Cardiac septum (tissue), 1 donor: Measurements from ENCODE around the gene PKN2. TPM values are rescaled to one million over a fixed set of nuclear protein-coding genes. Genes with fewer than 3 reads are reported as not detected.
"Not testable (repeated sequence)": the region's sequence is repeated elsewhere in the genome, so short reads cannot be mapped to it uniquely, and the experiment has no call there.

Experiments
- DNase-seq: peaks from one replicate; pipeline ENCODE4 v3.0.0-alpha.2; 2020; ENCODE audit warnings: low spot score
- intact Hi-C: fragments of 100-400 bp; cut with DNase I; formaldehyde crosslinking; loops from one replicate; pipeline ENCODE4 v1.14.0; 2022
- total RNA-seq: library from RNA; stranded (reverse); fragmentation: NEBNext Ultra II Directional; extraction: Animal tissue kit (Norgen Biotek cat#: 25700); gene quantifications from one replicate; pipeline ENCODE4 v1.2.1, GENCODE V29; 2021
- donor health status: DM: no; HTN: no; CAD: no.

PKN2 gene
- total RNA-seq, 1 donor from 2014 or later: 27.0 TPM

DNA sequence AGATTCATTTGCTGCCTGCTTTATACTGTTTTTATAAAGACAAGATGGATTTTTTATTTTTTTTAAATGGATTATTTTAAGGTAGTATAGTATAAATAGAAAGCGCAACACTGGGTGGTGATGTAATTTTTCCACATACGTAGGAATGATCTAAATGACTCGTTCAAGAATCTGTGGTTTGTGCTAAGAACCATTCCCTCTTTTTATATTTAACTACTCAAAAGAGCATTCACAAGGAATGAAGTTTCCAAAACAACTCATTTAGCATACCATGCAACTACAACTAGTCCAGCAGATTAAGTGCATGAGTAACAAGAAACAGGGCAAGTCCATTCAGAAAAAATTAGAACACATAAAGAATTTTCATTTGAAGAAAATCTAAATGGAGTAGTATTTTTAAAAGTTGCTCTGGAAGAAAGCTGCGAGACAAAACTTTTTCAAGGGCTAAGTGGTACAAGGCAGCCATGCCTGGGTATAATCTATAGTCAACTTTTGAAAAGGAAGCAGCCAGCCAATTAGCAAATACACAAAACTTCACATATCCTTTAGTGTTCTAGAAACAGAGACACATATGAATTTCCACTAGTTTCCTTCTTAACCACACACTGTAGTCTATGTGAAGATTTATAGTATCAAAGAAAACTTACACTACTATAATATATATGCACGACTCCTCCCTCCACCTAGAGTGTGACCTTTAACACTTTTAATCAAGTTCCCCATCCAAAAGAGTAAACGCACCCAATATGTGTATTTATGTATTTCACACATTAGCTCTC is 183.9 kb downstream of the PKN2 start:
- intact Hi-C loops: no loop called here
- DNase-seq: no peak

DNA sequence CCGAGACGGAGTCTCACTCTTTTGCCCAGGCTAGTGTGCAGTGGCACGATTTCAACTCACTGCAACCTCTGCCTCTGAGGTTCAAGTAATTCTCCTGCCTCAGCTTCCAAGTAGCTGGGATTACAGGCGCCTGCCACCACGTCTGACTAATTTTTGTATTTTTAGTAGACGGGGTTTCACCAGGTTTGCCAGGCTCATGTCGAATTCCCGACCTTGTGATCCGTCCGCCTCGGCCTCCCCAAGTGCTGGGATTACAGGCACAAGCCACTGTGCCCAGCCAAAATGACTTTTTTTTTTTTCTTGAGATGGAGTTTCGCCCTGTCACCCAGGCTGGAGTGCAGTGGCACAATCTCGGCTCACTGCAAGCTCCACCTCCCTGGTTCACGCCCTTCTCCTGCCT is 185.6 kb downstream of the PKN2 start:
- intact Hi-C loops, DNase-seq: not testable (repeated sequence)

GRCh38 chr1:88873737-88874349 is 189.8 kb downstream of the PKN2 start:
- DNase-seq: no peak
- intact Hi-C loops: no loop called here

- DNase-seq: no peak
- intact Hi-C loops: loop anchor here (5.0 kb wide), 1 partner anchor 218 kb away; no protein-coding TSS in a partner anchor
Measured at GRCh38 chr1:88875595-88875994, 191.5 kb downstream of the PKN2 start.

DNA sequence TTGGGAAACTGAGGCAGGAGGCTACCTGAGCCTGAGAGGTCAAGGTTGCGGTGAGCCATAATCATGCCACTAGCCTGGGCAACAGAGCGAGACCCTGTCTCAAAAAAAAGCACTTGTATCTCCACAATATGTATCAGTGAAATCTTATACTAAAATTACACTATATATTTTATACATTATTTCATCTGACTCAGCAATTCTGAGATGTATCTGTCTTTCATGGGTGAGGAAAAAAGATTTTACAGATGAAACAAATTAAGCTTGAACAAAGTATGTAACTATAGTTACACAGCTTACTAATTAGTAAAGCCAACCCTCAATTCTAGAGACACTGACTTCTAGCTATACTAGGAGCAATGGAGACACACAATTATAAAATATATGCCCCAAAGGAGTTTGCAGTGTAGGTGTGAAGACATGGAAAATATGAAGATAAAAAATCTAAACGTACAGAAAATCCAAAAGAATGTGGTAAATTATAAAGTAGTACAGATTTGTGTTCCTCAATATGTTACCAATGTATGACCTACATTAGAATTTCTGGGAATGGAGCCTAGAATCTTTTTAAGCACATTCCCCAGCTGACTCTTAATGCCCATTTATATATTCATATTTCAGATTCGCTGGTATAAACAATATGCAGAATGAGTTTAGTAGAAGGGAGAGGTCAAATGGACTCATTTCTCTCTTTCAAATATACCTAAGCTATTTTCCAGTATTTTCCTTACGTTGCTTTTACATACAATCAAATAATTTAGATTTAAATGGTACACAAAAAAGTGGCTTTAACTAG is 192.7 kb downstream of the PKN2 start:
- intact Hi-C loops: loop anchor here (5.0 kb wide), 1 partner anchor 219 kb away; no protein-coding TSS in a partner anchor
- DNase-seq: no peak

DNA sequence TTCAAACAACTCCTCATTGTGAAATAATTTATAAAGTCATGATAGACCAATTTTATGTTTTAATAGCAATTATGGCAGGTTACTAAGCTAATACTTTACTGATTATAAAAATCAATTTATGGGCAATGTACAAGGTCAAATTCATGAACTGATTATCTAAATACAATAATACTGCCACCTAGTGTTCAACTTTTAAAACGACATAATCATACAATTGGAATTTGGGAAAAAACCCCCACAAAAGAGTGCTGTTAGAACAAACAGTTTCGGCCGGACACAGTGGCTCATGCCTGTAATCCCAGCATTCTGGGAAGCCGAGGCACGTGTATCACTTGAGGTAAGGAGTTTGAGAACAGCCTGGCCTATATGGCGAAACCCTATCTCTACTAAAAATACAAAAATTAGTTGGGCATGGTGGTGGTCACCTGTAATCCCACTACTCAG is 193.3 kb downstream of the PKN2 start:
- DNase-seq: no peak
- intact Hi-C loops: loop anchor here (5.0 kb wide), 1 partner anchor 220 kb away; no protein-coding TSS in a partner anchor

- intact Hi-C loops: loop anchor here (5.0 kb wide), 1 partner anchor 221 kb away; no protein-coding TSS in a partner anchor
- DNase-seq: no peak
Measured at GRCh38 chr1:88877911-88878310, 193.8 kb downstream of the PKN2 start.

GRCh38 chr1:88878731-88879130 is 194.7 kb downstream of the PKN2 start:
- no peak for DNase-seq
- intact Hi-C loops: loop anchor here (5.0 kb wide), 1 partner anchor 221 kb away; no protein-coding TSS in a partner anchor

DNA sequence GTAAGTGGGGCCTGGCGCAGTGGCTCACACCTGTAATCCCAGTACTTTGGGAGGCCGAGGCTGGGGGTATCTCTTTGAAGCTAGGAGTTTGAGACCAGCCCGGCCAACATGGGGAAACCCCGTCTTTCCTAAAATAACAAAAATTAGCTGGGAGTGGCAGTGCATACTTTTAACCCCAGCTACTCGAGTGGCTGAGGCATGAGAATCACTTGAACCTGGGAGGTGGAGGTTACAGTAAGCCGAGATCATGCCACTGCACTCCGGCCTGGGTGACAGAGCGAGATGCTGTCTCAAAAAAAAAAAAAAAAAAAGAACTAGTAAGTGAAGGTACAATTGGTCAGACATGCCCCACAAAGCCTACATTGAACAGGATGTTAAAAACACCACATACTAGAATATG is 196.6 kb downstream of the PKN2 start:
- DNase-seq, intact Hi-C loops: not testable (repeated sequence)

- intact Hi-C loops: no loop called here
- DNase-seq: no peak
Measured at GRCh38 chr1:88883156-88883555, 199.1 kb downstream of the PKN2 start.

Other genes with a start within 250 kb of the PKN2 start
- gene GTF2B, start 207.3 kb downstream of the PKN2 start, total RNA-seq: 11.6 TPM